DND-41 (cell line): ENCODE results near the gene CAPN5.

Experiments used
- EZH2 ChIP-seq: IDR thresholded peaks from 3 replicates; pipeline ENCODE4 v1.6.1; 2012; ENCODE audit warnings: borderline replicate concordance, low read depth, mild to moderate bottlenecking, moderate library complexity, low read length, inconsistent platforms; ENCODE audit not compliant: severe bottlenecking
- TF ChIP-seq, protein P1 (sequence below): IDR thresholded peaks from 2 replicates; pipeline ENCODE4 v1.5.1; 2012; ENCODE audit warnings: borderline replicate concordance, low read length, moderate library complexity, mild to moderate bottlenecking; ENCODE audit not compliant: poor library complexity, severe bottlenecking; ENCODE audit errors: extremely low read depth

DNA sequence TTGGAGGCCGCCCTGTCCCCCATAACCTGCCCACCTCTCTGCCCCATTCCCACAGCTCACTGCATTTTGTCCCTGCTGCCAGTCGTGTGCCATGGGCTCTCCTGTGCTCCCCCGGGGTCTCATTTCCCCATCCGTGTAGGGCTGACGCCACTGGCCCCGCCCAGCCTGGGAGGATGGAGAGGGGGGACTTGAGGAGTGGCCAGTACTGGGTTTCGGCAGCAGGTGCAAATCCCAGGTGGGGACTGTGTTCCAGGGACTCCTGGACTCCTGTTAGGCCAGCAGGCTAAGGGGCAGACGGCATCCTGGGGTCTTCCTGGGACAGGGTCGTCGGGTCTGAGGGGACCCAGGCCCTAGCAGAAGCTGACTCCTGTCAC is 60.1 kb downstream of the CAPN5 start:
- TF ChIP-seq, protein P1, sequence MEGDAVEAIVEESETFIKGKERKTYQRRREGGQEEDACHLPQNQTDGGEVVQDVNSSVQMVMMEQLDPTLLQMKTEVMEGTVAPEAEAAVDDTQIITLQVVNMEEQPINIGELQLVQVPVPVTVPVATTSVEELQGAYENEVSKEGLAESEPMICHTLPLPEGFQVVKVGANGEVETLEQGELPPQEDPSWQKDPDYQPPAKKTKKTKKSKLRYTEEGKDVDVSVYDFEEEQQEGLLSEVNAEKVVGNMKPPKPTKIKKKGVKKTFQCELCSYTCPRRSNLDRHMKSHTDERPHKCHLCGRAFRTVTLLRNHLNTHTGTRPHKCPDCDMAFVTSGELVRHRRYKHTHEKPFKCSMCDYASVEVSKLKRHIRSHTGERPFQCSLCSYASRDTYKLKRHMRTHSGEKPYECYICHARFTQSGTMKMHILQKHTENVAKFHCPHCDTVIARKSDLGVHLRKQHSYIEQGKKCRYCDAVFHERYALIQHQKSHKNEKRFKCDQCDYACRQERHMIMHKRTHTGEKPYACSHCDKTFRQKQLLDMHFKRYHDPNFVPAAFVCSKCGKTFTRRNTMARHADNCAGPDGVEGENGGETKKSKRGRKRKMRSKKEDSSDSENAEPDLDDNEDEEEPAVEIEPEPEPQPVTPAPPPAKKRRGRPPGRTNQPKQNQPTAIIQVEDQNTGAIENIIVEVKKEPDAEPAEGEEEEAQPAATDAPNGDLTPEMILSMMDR: no peak
- TF ChIP-seq EZH2: no peak
